Endothelial cell of umbilical vein (primary cell): ENCODE measurements around the gene CNTF. TPM values are rescaled to one million over a fixed set of nuclear protein-coding genes. Genes with fewer than 3 reads are reported as not detected.

Experiments
- BruUV-seq: library from RNA; stranded (reverse); fragments of 400-500 nt; replicated peaks from 2 replicates; lab custom pipeline; 2021; lab: Mats Ljungman, UMichigan
- CTCF ChIA-PET: fragments of 300-600, 350-600 bp; sonication (Branson Sonifier 250); formaldehyde crosslinking; loops from one replicate; lab custom pipeline; 2021; ENCODE audit warnings: antibody characterized with exemption, inconsistent platforms; lab: Charles Lee
- POLR2A ChIA-PET: fragments of 300-600, 350-600 bp; sonication (Branson Sonifier 250); formaldehyde crosslinking; loops from one replicate; lab custom pipeline; 2021; ENCODE audit warnings: antibody characterized with exemption, inconsistent platforms; lab: Charles Lee
- DNase-seq: peaks from one replicate; pipeline ENCODE4 v3.0.0-alpha.2; 2011; ENCODE audit warnings: low read depth, low spot score
- FAIRE-seq: peaks from 2 replicates; lab custom pipeline; 2011; peaks lifted over from hg19 to GRCh38; lab: Jason Lieb, UNC
- H2AFZ ChIP-seq: 2 replicates; pipeline ENCODE4 v1.6.0; 2012; ENCODE audit warnings: low read depth, low read length, control low read depth, inconsistent platforms
- H3K27ac ChIP-seq: 2 replicates; pipeline ENCODE4 v1.5.1; 2011; ENCODE audit warnings: low read depth, mild to moderate bottlenecking, control low read depth, low read length, moderate library complexity; ENCODE audit not compliant: insufficient read depth
- H3K27me3 ChIP-seq, 2 experiments: 2 replicates each; pipeline versions ENCODE4 v1.6.0 to v1.6.1; 2011; ENCODE audit warnings: low read length in 2 of 2, mixed read lengths in 1 of 2; ENCODE audit not compliant: control insufficient read depth in 2 of 2, insufficient read depth in 2 of 2
- H3K36me3 ChIP-seq, 2 experiments: 2 replicates in 1 of 2; 3 replicates in 1 of 2; pipeline ENCODE4 v1.5.1; 2011; ENCODE audit warnings: low read length in 2 of 2, mild to moderate bottlenecking in 1 of 2, moderate library complexity in 1 of 2; ENCODE audit not compliant: control insufficient read depth in 2 of 2, insufficient read depth in 2 of 2; ENCODE audit errors: extremely low read depth in 1 of 2
- H3K4me1 ChIP-seq: 3 replicates; pipeline ENCODE4 v1.5.1; 2011; ENCODE audit warnings: mild to moderate bottlenecking, low read length; ENCODE audit not compliant: control insufficient read depth, insufficient read depth; ENCODE audit errors: extremely low read depth
- H3K4me2 ChIP-seq: 2 replicates; pipeline ENCODE4 v1.6.1; 2011; ENCODE audit warnings: low read length, control low read depth, mixed read lengths; ENCODE audit not compliant: insufficient read depth
- H3K4me3 ChIP-seq, 3 experiments: fragments of 200-600 bp in 1 of 3; sonication (generic), shearing (Covaris generic) in 1 of 3; replicated peaks in 1 of 3; 2 replicates each; pipeline ENCODE4 v1.5.1; 2011 to 2016; ENCODE audit warnings: control low read depth in 3 of 3, low read length in 3 of 3, mild to moderate bottlenecking in 2 of 3, inconsistent platforms in 1 of 3, low read depth in 1 of 3, moderate library complexity in 1 of 3; ENCODE audit not compliant: insufficient read depth in 1 of 3
- H3K79me2 ChIP-seq: 2 replicates; pipeline ENCODE4 v1.6.0; 2012; ENCODE audit warnings: low read length, inconsistent platforms; ENCODE audit not compliant: control insufficient read depth, insufficient read depth
- H3K9ac ChIP-seq: replicated peaks from 2 replicates; pipeline ENCODE3; 2011; ENCODE audit warnings: low read length, control low read depth; ENCODE audit not compliant: insufficient read depth; ENCODE audit errors: extremely low read depth
- H3K9me1 ChIP-seq: replicated peaks from 3 replicates; pipeline ENCODE4 v1.6.0; 2011; ENCODE audit warnings: mild to moderate bottlenecking, low read length; ENCODE audit not compliant: control insufficient read depth, insufficient read depth; ENCODE audit errors: extremely low read depth
- H3K9me3 ChIP-seq: replicated peaks from 2 replicates; pipeline ENCODE4 v1.5.1; 2012; ENCODE audit warnings: low read length, inconsistent platforms; ENCODE audit not compliant: control insufficient read depth, insufficient read depth
- H4K20me1 ChIP-seq: replicated peaks from 2 replicates; pipeline ENCODE3; 2011; ENCODE audit warnings: mild to moderate bottlenecking, low read length; ENCODE audit not compliant: control insufficient read depth, insufficient read depth; ENCODE audit errors: extremely low read depth
- CTCF ChIP-seq, 2 donors: IDR thresholded peaks; 1 replicate in 1 of 2; 2 replicates in 1 of 2; pipeline ENCODE4 v1.5.1; 2011; ENCODE audit warnings: low read length in 2 of 2, mild to moderate bottlenecking in 2 of 2, moderate library complexity in 2 of 2, control low read depth in 1 of 2, inconsistent platforms in 1 of 2, low read depth in 1 of 2; ENCODE audit not compliant: insufficient read depth in 1 of 2; ENCODE audit errors: extremely low read depth in 1 of 2
- EZH2 ChIP-seq: IDR thresholded peaks from 2 replicates; pipeline ENCODE4 v1.6.1; 2012; ENCODE audit warnings: borderline replicate concordance, low read depth, mild to moderate bottlenecking, moderate library complexity, low read length, inconsistent platforms; ENCODE audit not compliant: severe bottlenecking
- FOS ChIP-seq: IDR thresholded peaks from 2 replicates; pipeline ENCODE4 v1.6.1; 2011; ENCODE audit warnings: mild to moderate bottlenecking, low read length, moderate library complexity, borderline replicate concordance; ENCODE audit not compliant: insufficient read depth
- GATA2 ChIP-seq: IDR thresholded peaks from 2 replicates; pipeline ENCODE4 v1.7.0; 2011; ENCODE audit warnings: low read depth, mild to moderate bottlenecking, moderate library complexity, mixed read lengths, low read length; ENCODE audit not compliant: insufficient read length, insufficient read depth
- JUN ChIP-seq: IDR thresholded peaks from 2 replicates; pipeline ENCODE4 v1.6.1; 2011; ENCODE audit warnings: borderline replicate concordance, low read depth; ENCODE audit not compliant: insufficient read length, insufficient read depth
- MAX ChIP-seq: IDR thresholded peaks from 2 replicates; pipeline ENCODE4 v1.6.1; 2011; ENCODE audit not compliant: insufficient read depth, insufficient read length
- MYC ChIP-seq: IDR thresholded peaks from one replicate; pipeline ENCODE4 v1.6.1; 2011; ENCODE audit warnings: mild to moderate bottlenecking, low read depth, low read length
- POLR2A ChIP-seq: IDR thresholded peaks from 2 replicates; pipeline ENCODE4 v1.6.1; 2012; ENCODE audit warnings: low read depth, mild to moderate bottlenecking, control low read depth, low read length
- POLR2AphosphoS5 ChIP-seq: IDR thresholded peaks from 2 replicates; pipeline ENCODE4 v1.6.1; 2012; ENCODE audit warnings: low read depth, mild to moderate bottlenecking, control low read depth, low read length, moderate library complexity; ENCODE audit not compliant: insufficient read depth
- dilution Hi-C: fragments of 300-500 bp; cut with MboI; formaldehyde crosslinking; loops from one replicate; pipeline ENCODE4 v1.15.0; 2019; ENCODE audit warnings: low sequenced_read_pairs; ENCODE audit not compliant: extremely low pct_ligation_motif_present
- intact Hi-C: fragments of 100-400 bp; cut with micrococcal nuclease; formaldehyde crosslinking; loops from one replicate; pipeline ENCODE4 v1.10.0; 2022
- polyA plus RNA-seq, 4 experiments: library from polyadenylated mRNA; depleted of rRNA in 3 of 4; stranded (reverse) in 3 of 4; unstranded in 1 of 4; fragments of >200 nt; gene quantifications; 2 replicates each; pipeline versions ENCODE4 v1.2.1 to v1.2.3, GENCODE V29; 2011 to 2012; ENCODE audit warnings: missing spikeins in 1 of 4
- total RNA-seq: library from RNA; stranded (reverse); gene quantifications from 2 replicates; pipeline ENCODE4 v1.2.3, GENCODE V29; 2021

The CNTF gene
- total and polyA plus RNA-seq, 2 donors (not counting 3 experiments of a cell fraction or from before 2014, with no cell fraction given) = 0.84 to 3.3 TPM

GRCh38 chr11:58615559-58615958 is 6.9 kb upstream of the CNTF start:
- Histone ChIP-seq H2AFZ (no peak overlapping the region), H3K9me1 (no peaks in the 10 kb centered on the region), H3K4me2 (no peak overlapping the region), H3K79me2 (no peaks in the 10 kb centered on the region), H3K9ac (no peak overlapping the region), H3K9me3 (no peaks in the 10 kb centered on the region), H3K4me3 (no peak overlapping the region), H3K4me1 (no peaks in the 10 kb centered on the region), H3K27me3 (no peaks in the 10 kb centered on the region), H3K27ac (no peak overlapping the region), H4K20me1 (no peaks in the 10 kb centered on the region), H3K36me3 (peaks cover 24 to 48% of the 10 kb centered on the region in 2 experiments)
- TF ChIP-seq MAX (no peak), CTCF (IDR thresholded peaks at IDR 0.05; ENCODE audit: extremely low read depth in 1 of 2, insufficient read depth in 1 of 2, low read depth in 1 of 2, low read length in 2 of 2) (no peak), FOS (no peak), POLR2AphosphoS5 (no peak), JUN (no peak), EZH2 (no peak), POLR2A (no peak), MYC (no peak), GATA2 (no peak)
- ChIA-PET CTCF (interaction anchor here (1.0 kb wide), 1 partner anchor 48 kb away, joined by 3 read pairs; no protein-coding TSS in a partner anchor), POLR2A (no interaction called here)
- BruUV-seq = no TSS peak
- dilution Hi-C loops = no loop called here
- no peak for DNase-seq
- no peak for FAIRE-seq
- intact Hi-C loops = no loop called here
